Measurements from ENCODE around the gene GPATCH4. TPM values are rescaled to one million over a fixed set of nuclear protein-coding genes. Genes with fewer than 3 reads are reported as not detected.
"Not testable (repeated sequence)": the region's sequence is repeated elsewhere in the genome, so short reads cannot be mapped to it uniquely, and the experiment has no call there.

The GPATCH4 gene
- total RNA-seq, 4 donors from 2014 or later: 14.1 to 49.2 (median 24.5) TPM

GRCh38 chr1:156608036-156608674, 6.9 kb upstream of the GPATCH4 start:
- Histone ChIP-seq H3K4me3 (replicated peaks in 1 of 3) (no peak overlapping the region), H3K36me3 (no peaks in the 10 kb centered on the region), H3K27me3 (no peaks in the 10 kb centered on the region), H3K9me3 (no peaks in the 10 kb centered on the region), H3K4me1 (no peaks in the 10 kb centered on the region), H3K27ac (no peak overlapping the region)
- intact Hi-C loops (cut with DNase I): loop anchor here (2.0 to 5.0 kb wide), 2 partner anchors 155 to 221 kb away; no protein-coding TSS in a partner anchor
- WGBS, 2 donors: 20 to 28% methylated on average over 7 of the region's 7 CpGs
- TF ChIP-seq POLR2A (IDR thresholded peaks at IDR 0.05) (no peak), CTCF (IDR thresholded peaks at IDR 0.05) (peak in 5 of 6 experiments; percentile 34 to 89 (median 82))
- peak; percentile 51 to 57 for DNase-seq

GRCh38 chr1:156607344-156607743, 6.1 kb upstream of the GPATCH4 start:
- not testable (repeated sequence) for H3K4me1 ChIP-seq; H3K27me3 ChIP-seq; H3K27ac ChIP-seq; H3K36me3 ChIP-seq; H3K4me3 ChIP-seq (replicated peaks in 1 of 3); H3K9me3 ChIP-seq; DNase-seq
- intact Hi-C loops (cut with DNase I): loop anchor here (5.0 kb wide), 1 partner anchor 220 kb away; no protein-coding TSS in a partner anchor
- WGBS, 2 donors: 64 to 81% methylated on average over 4 of the region's 4 CpGs

- Histone ChIP-seq H3K4me1 (peaks cover 12 to 13% of the 10 kb centered on the region in 2 donors), H3K36me3 (no peaks in the 10 kb centered on the region), H3K9me3 (no peaks in the 10 kb centered on the region), H3K27ac (no peak overlapping the region), H3K4me3 (replicated peaks in 1 of 3) (no peak overlapping the region), H3K27me3 (no peaks in the 10 kb centered on the region)
- TF ChIP-seq CTCF (IDR thresholded peaks at IDR 0.05) (peak in 3 of 6 experiments; percentile 6 to 20 (median 12)), POLR2A (IDR thresholded peaks at IDR 0.05) (no peak)
- DNase-seq: no peak
- WGBS, 2 donors: 32 to 37% methylated on average over 10 of the region's 10 CpGs
- intact Hi-C loops (cut with DNase I): no loop called here
Observed at GRCh38 chr1:156602557-156602993, 1.3 kb upstream of the GPATCH4 start.

- Histone ChIP-seq H3K27ac (peak overlapping the region in 2 of 3 donors; percentile 59 to 64), H3K27me3 (no peaks in the 10 kb centered on the region), H3K9me3 (no peaks in the 10 kb centered on the region), H3K4me3 (replicated peaks in 1 of 3) (peak overlapping the region; percentile 53 to 63 (median 61)), H3K4me1 (peaks cover 12 to 13% of the 10 kb centered on the region in 2 donors), H3K36me3 (peaks cover 0 to 4% of the 10 kb centered on the region in 2 donors)
- TF ChIP-seq POLR2A (IDR thresholded peaks at IDR 0.05) (no peak), CTCF (IDR thresholded peaks at IDR 0.05) (no peak)
- 47 to 58% methylated on average over 12 of the region's 12 CpGs for WGBS, 2 donors
- DNase-seq: no peak
- intact Hi-C loops (cut with DNase I): no loop called here
Observed at GRCh38 chr1:156601892-156602291, 613 bp upstream of the GPATCH4 start.

- 2 to 4% methylated on average over 13 of the region's 13 CpGs for WGBS, 2 donors
- no peaks in the 10 kb centered on the region for H3K27me3 ChIP-seq
- intact Hi-C loops (cut with DNase I): no loop called here
- no peaks in the 10 kb centered on the region for H3K9me3 ChIP-seq
- peaks cover 12 to 13% of the 10 kb centered on the region in 2 donors for H3K4me1 ChIP-seq
- TF ChIP-seq POLR2A (IDR thresholded peaks at IDR 0.05) (no peak), CTCF (IDR thresholded peaks at IDR 0.05) (no peak)
- peak overlapping the region in 1 of 3 donors; percentile 64 for H3K27ac ChIP-seq
- peaks cover 4 to 5% of the 10 kb centered on the region in 2 donors for H3K36me3 ChIP-seq
- no peak for DNase-seq
- peak overlapping the region; percentile 53 to 63 (median 61) for H3K4me3 ChIP-seq (replicated peaks in 1 of 3)
Observed at GRCh38 chr1:156600733-156601121, 552 bp downstream of the GPATCH4 start.
